ENCODE measurements around the gene ACOX1. TPM values are rescaled to one million over a fixed set of nuclear protein-coding genes. Genes with fewer than 3 reads are reported as not detected.

Gene ACOX1
- polyA plus RNA-seq, 3 donors, result 21.6 to 49.7 (median 49.2) TPM

DNA sequence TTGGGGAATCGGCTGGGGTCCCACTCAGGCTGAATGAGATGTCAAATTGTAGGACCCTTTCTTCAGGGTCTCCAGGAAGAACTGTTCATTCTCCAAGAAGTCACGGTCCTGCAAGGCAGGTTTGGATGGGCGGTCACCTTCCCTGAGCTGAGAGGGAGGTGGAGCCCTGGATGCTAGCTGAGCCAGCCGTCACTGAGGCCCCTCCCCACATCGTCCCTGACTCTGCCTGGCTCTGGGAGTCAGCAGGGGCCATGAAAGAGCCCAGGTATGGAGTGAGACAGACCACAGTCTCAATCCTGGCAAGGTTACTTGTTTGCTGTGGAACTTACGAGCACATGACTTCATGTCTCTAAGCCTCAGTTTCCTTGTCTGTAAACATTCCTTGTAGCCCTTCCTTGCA, 68.3 kb downstream of the ACOX1 start:
- H3K4me2 ChIP-seq (replicated peaks; ENCODE audit: extremely low read depth, low read length, poor library complexity, severe bottlenecking), result no peak overlapping the region
- no peaks in the 10 kb centered on the region for H4K20me1 ChIP-seq (ENCODE audit: insufficient read depth, low read length)
- H3K4me3 Mint-ChIP-seq, result no peak overlapping the region
- H3K27me3 Mint-ChIP-seq (ENCODE audit: low read depth in 3 of 3), result peaks cover 0 to 3% (median 2%) of the 10 kb centered on the region in 3 donors
- intact Hi-C loops (cut with micrococcal nuclease), result no loop called here
- H3K9me3 Mint-ChIP-seq, result peaks cover 0 to 2% (median 0%) of the 10 kb centered on the region in 7 donors
- H3K4me1 Mint-ChIP-seq, result peaks cover 7% of the 10 kb centered on the region
- no peaks in the 10 kb centered on the region for H3K36me3 Mint-ChIP-seq
- no peak overlapping the region for H3K27ac ChIP-seq (ENCODE audit: low read depth in 1 of 2, low read length in 2 of 2)
- H3K79me2 ChIP-seq (ENCODE audit: insufficient read depth, low read length), result no peaks in the 10 kb centered on the region
- H3K27me3 ChIP-seq (ENCODE audit: control insufficient read depth in 2 of 2, insufficient read depth in 2 of 2, low read length in 2 of 2), result no peaks in the 10 kb centered on the region
- WGBS (ENCODE audit: insufficient coverage), result 90% methylated on average over 5 of the region's 6 CpGs
- TF ChIP-seq, protein P1, sequence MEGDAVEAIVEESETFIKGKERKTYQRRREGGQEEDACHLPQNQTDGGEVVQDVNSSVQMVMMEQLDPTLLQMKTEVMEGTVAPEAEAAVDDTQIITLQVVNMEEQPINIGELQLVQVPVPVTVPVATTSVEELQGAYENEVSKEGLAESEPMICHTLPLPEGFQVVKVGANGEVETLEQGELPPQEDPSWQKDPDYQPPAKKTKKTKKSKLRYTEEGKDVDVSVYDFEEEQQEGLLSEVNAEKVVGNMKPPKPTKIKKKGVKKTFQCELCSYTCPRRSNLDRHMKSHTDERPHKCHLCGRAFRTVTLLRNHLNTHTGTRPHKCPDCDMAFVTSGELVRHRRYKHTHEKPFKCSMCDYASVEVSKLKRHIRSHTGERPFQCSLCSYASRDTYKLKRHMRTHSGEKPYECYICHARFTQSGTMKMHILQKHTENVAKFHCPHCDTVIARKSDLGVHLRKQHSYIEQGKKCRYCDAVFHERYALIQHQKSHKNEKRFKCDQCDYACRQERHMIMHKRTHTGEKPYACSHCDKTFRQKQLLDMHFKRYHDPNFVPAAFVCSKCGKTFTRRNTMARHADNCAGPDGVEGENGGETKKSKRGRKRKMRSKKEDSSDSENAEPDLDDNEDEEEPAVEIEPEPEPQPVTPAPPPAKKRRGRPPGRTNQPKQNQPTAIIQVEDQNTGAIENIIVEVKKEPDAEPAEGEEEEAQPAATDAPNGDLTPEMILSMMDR (IDR thresholded peaks at IDR 0.05), result no peak
- no peaks in the 10 kb centered on the region for H3K9me3 ChIP-seq (replicated peaks in 1 of 2; ENCODE audit: control insufficient read depth in 1 of 2, insufficient read depth in 1 of 2, low read length in 2 of 2)
- H3K27ac Mint-ChIP-seq, result no peak overlapping the region
- no peak for DNase-seq
- no peaks in the 10 kb centered on the region for H3K36me3 ChIP-seq (replicated peaks in 1 of 2; ENCODE audit: control insufficient read depth in 1 of 2, insufficient read depth in 2 of 2, low read length in 2 of 2)
- H3K9ac ChIP-seq (ENCODE audit: insufficient read depth, low read length, poor library complexity, severe bottlenecking), result no peak overlapping the region
- no peak overlapping the region for H3K4me3 ChIP-seq (replicated peaks in 1 of 3; ENCODE audit: low read depth in 2 of 3, low read length in 3 of 3)
- H2AFZ ChIP-seq (ENCODE audit: insufficient read depth, low read depth, low read length, poor library complexity, severe bottlenecking), result no peak overlapping the region
- H3K4me1 ChIP-seq (ENCODE audit: control insufficient read depth in 1 of 2, insufficient read depth in 2 of 2, low read length in 2 of 2), result peaks cover 3 to 6% of the 10 kb centered on the region in 2 donors

DNA sequence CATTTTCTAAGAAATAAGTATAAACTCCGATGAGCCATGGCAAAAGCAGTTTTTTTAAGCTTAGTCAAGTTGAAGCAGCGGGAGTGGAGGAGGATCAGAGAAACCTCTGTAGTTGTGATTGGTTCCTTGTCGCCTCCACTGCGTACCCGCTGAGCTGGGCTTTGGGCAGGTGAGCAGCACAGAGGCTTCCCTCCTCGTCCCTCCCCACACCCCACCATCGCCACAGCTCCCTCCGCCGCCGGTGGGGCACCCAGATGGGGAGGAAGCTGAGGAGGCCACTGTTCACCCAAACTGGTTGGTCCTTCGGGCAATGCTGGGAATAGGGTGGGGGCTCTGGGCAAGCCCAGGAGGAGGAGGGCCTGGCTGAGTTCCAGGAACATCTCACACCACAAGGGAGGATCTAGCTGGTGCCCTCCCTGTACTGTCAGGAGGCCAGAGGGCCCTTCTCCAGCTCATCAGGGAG, 69.1 kb downstream of the ACOX1 start:
- WGBS (ENCODE audit: insufficient coverage), result no CpG with 5 or more reads among the region's 11 CpGs
- peaks cover 13% of the 10 kb centered on the region for H3K4me1 Mint-ChIP-seq
- no peak overlapping the region for H3K9ac ChIP-seq (ENCODE audit: insufficient read depth, low read length, poor library complexity, severe bottlenecking)
- H3K4me3 ChIP-seq (replicated peaks in 1 of 3; ENCODE audit: low read depth in 2 of 3, low read length in 3 of 3), result no peak overlapping the region
- no peaks in the 10 kb centered on the region for H3K9me3 ChIP-seq (replicated peaks in 1 of 2; ENCODE audit: control insufficient read depth in 1 of 2, insufficient read depth in 1 of 2, low read length in 2 of 2)
- H3K4me1 ChIP-seq (ENCODE audit: control insufficient read depth in 1 of 2, insufficient read depth in 2 of 2, low read length in 2 of 2), result peaks cover 11 to 14% of the 10 kb centered on the region in 2 donors
- peaks cover 0 to 3% (median 2%) of the 10 kb centered on the region in 3 donors for H3K27me3 Mint-ChIP-seq (ENCODE audit: low read depth in 3 of 3)
- no peak overlapping the region for H3K4me3 Mint-ChIP-seq
- no peak overlapping the region for H3K27ac ChIP-seq (ENCODE audit: low read depth in 1 of 2, low read length in 2 of 2)
- H3K4me2 ChIP-seq (replicated peaks; ENCODE audit: extremely low read depth, low read length, poor library complexity, severe bottlenecking), result no peak overlapping the region
- peak overlapping the region in 1 of 7 donors; percentile 62 for H3K27ac Mint-ChIP-seq
- no peak for DNase-seq
- no peaks in the 10 kb centered on the region for H3K27me3 ChIP-seq (ENCODE audit: control insufficient read depth in 2 of 2, insufficient read depth in 2 of 2, low read length in 2 of 2)
- H3K9me3 Mint-ChIP-seq, result peaks cover 0 to 2% (median 0%) of the 10 kb centered on the region in 7 donors
- no peaks in the 10 kb centered on the region for H3K79me2 ChIP-seq (ENCODE audit: insufficient read depth, low read length)
- intact Hi-C loops (cut with micrococcal nuclease), result no loop called here
- H3K36me3 Mint-ChIP-seq, result no peaks in the 10 kb centered on the region
- H2AFZ ChIP-seq (ENCODE audit: insufficient read depth, low read depth, low read length, poor library complexity, severe bottlenecking), result no peak overlapping the region
- H3K36me3 ChIP-seq (replicated peaks in 1 of 2; ENCODE audit: control insufficient read depth in 1 of 2, insufficient read depth in 2 of 2, low read length in 2 of 2), result no peaks in the 10 kb centered on the region
- no peaks in the 10 kb centered on the region for H4K20me1 ChIP-seq (ENCODE audit: insufficient read depth, low read length)
- TF ChIP-seq, protein P1 (IDR thresholded peaks at IDR 0.05), result no peak
